ENCODE measurements around the gene HMOX1.

The HMOX1 gene, protein sequence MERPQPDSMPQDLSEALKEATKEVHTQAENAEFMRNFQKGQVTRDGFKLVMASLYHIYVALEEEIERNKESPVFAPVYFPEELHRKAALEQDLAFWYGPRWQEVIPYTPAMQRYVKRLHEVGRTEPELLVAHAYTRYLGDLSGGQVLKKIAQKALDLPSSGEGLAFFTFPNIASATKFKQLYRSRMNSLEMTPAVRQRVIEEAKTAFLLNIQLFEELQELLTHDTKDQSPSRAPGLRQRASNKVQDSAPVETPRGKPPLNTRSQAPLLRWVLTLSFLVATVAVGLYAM

DNA sequence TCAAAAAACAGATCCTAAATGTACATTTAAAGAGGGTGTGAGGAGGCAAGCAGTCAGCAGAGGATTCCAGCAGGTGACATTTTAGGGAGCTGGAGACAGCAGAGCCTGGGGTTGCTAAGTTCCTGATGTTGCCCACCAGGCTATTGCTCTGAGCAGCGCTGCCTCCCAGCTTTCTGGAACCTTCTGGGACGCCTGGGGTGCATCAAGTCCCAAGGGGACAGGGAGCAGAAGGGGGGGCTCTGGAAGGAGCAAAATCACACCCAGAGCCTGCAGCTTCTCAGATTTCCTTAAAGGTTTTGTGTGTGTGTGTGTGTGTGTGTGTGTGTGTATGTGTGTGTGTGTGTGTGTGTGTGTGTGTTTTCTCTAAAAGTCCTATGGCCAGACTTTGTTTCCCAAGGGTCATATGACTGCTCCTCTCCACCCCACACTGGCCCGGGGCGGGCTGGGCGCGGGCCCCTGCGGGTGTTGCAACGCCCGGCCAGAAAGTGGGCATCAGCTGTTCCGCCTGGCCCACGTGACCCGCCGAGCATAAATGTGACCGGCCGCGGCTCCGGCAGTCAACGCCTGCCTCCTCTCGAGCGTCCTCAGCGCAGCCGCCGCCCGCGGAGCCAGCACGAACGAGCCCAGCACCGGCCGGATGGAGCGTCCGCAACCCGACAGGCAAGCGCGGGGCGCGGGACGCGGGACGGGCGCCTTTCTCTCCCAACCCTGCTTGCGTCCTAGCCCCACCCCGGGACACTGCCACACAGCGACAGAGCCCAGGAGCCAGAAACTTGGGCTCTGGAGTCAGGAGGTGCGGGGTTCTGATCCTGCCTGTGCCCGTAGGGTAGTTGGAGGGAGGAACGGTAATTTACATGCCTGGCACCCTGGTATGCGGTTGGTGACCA, at the start of gene HMOX1:
HMOX1 (plus strand) TSS at position 560 of the 887 bp plus-strand sequence; CDS start at position 638, 78 bp downstream.
- peak; percentile 40 for DNase-seq

DNA sequence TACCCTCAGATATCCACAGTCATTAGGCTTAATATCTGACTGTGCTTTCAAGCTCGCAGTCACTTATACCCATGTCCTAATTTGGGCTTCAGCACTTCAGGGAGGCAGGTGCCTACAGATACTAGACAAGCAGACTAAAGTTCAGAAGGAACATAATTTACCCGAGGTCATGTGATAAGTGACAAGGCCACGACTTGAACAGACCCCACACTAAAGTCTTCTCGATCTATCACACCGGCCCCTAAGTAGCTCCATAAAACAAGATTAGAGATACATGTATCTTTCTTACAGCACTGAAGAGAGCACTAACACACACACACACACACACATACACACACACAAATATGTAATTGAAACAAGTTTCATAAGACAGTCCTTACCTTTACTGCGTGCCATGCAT, 48.6 kb upstream of the HMOX1 start:
- no peak for DNase-seq

DNA sequence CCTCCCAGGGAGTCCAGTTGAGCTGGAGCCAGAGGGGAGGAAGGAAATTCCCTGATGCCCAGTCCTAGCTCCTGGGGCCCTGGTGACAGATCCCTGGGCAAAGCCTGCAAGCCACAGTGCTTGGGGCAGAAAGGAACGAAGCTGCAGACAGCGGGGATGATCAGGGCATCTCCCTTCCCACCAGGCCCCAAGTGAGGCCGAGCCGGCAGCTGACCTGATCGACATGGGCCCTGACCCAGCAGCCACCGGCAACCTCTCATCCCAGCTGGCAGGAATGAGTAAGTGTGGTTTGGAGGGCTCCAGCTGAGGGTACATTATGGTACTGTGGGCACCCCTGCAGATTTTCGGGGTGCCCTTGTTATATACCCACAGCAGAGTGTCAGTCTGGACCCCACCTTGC, 47.7 kb upstream of the HMOX1 start:
- no peak for DNase-seq

DNA sequence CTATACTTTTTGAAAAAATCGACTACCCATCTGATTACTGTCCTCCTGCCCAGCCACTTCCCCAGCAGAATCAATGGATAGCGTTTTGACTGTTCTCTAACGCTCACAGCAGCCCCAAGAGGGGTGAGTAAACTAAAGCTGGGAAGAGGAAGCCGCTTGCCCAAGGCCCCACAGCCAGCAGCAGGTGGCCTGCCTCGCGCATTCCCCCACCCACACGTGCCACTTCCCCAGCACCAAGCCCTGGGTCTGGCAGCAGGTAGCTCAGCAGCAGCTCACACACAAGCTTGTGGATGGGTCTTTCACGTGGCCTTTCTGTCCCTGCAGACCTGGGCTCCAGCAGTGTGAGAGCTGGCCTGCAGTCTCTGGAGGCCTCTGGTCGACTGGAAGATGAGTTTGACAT, 46.9 kb upstream of the HMOX1 start:
- no peak for DNase-seq

DNA sequence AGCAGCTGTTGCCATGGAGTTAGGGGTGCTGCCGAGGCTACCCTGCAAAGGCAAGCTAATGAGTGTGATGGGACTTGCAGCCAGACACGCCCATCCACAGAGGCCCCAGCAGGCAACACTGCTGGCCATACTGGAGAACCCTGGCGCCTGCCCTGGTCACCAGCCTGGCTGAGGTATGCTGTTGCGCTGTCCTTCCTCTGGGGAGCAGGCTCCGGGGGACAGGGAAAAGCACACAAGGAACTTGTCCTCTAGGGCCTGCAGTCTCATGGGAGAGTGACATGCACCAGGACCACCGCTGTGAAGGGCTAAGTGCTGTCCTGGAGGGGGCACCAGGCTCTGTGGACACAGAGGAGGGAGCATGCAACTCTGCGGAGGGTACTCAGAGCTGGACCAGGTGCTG, 45.4 kb upstream of the HMOX1 start:
- DNase-seq: no peak

DNA sequence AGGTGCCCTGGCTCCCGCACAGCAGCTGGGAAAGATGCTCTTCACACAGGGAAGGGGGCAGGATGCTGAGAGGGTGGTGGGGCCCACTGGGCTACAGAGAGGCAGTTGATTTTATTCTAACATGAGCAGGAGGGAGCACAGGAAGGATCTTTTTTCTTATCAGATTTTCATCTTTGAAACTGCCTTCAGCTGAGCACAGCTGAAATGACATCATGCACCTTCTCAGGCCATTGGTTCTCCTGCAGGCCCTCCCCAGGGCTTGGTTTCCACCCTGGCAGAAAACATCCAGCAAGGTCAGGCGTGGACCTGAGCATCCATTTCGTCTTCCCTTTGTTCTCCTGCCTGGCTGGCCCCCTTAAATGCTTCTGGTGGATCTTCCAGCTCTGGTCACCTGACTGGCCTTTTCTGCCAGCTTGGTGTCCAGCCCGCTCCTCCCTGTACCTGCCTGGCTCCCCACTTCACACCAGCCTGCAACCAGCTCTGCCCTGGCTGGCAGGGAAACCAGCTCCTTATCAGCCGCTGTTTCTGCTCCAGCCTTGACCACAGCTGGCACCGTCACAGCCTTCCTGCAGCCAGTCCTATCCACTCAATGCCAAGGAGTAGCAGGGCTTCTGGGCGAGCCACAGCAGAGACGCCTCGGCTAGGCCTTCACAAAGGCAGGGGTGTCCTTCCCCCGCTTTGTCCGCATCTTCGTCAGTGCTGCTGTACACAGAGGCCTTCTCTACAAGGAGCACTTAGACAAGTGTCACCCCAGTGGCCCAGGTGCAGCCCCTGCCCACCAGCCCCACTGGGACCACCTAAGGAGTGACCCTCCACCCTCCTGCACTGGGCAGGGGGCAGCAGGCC, 44.7 kb upstream of the HMOX1 start:
- DNase-seq: no peak

DNA sequence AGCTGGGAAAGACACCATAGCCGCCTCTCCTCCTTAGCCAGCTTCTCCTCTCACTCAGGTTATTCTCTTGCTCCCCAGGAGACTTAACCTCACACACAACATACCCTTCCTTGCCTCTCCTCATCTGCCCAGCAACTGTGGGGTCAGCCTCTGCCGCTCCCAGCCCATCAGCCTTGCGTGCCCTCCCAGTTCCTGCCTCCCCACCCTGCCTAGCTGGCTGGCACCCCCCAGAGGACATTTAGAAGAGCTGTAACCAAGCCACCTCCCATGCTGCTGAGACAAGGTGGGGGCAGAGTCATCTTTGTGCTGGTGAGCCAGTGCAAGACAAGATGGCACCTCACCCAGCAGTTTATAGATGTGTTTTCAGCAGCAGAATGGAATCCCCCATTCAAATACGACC, 43.0 kb upstream of the HMOX1 start:
- DNase-seq: no peak

DNA sequence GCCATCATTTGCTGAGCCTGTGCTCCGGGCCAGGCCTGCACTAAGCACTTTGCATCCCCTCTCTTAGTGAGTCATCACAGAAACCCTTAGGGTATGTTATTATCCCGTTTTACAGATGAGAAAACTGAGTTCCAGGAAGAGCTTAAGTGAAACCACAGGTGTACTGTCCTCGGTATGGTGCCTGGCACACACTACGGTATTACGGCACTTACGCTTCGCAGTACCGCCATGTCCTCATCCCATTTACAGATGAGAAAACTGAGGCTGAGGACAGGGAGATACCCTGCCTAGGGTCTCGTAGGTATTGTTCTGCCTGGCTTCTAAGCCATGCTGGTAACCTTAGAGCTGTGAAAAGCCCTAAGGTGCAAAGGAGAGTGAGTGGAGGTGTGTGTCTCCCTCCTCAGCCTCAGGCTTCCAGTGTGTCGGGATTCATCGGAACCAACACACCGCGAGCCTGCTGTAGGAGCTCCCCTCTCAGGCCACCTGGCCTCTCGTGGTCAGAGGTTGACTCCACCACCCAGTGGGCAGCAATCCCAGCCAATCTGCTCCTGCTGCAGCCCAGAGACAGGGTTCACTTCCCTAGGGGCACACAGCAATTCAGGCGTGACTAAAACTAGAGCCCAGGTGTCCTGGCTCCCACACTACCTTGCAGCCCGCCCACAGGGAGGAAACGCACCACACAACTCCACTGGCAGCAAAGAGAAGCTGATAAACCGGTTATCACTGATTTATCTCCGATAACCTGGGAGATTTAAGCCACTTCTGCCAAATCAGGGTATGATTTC, 39.6 kb upstream of the HMOX1 start:
- no peak for DNase-seq

DNA sequence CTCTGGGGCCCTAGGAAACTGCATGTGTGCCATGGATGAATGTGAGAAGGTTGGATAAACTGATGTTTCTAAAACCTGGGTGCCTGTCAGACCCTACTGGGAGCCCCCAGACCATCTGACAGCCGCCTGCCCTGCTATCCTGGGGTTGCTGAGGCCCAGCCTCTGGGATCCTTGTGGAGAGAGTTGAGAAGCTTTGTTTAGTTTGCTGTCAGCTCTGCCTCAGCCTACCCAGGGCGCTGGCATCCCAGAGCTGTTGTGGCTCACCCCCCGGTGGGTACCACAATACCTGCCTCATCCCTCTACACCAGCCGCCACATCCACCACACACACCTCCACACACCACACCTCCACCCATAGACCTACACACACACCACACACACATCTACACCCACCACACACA, 38.5 kb upstream of the HMOX1 start:
- no peak for DNase-seq

DNA sequence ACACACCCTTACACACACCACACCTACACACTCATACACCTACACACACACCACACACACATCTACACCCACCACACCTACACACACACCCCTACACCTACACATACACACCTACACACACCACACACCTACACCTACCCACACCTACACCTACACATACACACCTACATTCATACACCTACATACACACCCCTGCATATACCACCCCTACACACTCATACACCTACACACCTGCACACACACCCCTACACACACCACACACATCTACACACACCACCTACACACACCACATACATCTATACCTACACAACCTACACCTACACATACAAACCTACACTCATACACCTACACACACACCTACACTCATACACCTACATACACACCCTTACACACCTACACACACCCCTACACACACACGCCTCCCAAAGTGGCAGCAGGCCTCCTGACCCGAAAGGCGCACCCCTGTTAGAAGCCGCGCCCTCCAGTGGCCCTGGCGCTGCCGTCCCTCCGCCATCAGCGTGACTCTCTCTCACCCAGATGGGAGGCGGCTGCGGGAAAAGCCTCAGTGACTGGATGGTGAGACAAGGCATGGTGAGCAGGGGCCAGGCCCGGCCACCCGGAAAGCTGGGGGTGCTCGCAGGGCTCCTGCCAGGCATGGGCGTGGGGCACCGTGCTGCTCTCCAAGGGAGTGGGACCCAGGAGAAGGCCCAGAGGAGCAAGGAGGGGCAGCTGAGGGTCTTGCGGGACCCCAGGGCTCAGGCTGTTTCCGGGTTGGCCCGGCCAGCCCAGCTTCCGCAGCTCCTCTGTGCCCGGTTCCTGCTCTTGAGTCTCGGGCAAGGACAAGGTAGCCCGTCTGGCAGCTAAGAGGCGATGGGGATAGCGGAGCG, 37.0 kb upstream of the HMOX1 start:
- DNase-seq: no peak

DNA sequence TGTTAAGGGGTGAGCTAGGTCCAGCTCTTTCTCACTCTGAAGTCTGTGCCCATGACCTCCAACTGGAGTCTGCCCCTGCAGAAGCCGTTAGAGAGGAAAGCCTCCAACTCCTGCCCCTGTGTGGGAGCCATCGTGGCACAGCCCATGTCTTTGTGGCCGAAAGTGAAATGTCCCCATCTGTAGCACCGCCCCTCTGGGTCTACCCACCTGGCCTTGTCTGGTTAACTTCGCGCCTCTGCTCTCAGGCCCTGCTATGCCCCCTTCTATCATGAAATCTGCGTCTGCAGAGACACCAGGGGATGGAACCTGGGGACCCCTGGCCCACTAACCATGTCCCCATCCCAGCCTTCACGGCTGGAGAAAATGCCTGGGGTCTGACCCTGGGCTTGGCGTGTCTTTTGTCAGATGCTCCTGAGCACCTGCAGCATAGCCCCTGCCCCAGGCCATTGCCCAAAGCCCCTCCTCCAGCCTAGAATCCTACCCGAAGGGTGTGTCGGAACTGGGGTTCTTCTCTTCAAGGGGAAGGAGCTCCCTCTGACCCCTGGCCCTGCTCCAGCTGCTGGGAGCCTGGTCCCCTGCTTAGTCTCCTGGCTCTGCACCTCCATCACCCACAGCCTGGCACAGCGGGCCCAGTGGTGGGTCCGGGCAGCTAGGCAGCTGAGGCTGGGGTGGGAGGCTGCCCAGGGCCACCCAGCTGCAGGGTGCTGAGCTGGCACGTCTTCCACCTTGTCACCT, 35.8 kb upstream of the HMOX1 start:
- DNase-seq: no peak

DNA sequence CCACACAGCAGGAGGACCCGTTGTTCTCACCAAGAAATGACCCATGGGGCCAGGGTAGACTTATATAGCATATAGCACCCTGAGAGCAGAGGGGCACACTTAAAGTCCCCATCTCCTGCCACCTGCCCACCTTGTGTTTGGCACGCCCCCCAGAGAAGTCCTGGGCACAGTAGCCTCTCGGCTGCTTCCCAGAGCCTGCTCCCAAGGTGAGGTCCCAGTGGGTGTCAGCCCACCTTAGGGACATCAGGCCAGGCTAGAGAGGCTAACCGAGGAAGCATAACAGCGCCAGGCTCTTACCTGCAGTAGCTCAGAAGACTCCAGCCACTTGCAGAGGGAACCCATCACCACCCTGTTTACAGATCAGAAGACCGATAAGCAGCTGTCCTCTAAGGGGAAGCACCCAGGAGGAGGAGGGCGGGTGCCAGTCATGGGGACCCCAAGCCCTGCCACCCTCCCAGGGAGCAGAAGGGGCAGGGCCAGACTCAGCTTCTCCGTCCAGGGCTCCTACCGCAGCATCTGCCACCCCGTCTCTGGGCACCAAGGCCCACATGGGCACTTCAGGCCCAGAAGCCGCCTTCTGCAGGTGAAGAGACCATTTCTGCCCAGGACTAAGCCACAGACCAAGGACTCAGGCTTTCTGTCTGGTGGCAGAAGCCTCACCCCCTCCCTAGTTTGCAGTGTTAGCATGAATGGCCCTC, 34.9 kb upstream of the HMOX1 start:
- no peak for DNase-seq

DNA sequence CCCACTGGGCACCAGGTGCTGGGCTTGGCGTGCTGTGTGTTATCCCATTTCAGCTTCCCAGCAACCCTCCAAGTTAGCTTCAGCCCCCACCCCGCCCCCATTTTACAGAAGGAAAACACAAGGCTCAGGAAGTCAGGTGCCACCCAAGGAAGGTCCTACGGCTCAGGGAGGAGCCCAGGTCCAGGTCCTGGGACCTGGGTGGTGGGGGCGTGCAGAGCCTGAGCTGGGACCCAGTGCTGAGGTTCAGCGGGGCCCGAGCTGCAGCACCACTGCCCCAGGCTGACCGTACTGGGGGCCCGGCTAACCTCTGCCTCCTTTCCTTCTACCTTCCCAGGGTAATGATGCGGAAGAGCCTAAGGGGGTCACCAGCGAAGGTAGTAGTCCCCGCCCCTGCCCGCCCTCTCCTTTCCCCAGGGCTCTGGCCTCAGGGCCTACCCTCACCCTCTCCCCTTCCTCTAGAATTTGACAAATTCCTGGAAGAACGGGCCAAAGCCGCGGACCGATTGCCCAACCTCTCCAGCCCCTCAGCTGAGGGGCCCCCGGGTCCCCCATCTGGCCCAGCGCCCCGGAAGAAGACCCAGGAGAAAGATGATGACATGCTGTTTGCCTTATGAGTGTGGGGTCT, 34.2 kb upstream of the HMOX1 start:
- DNase-seq: no peak

DNA sequence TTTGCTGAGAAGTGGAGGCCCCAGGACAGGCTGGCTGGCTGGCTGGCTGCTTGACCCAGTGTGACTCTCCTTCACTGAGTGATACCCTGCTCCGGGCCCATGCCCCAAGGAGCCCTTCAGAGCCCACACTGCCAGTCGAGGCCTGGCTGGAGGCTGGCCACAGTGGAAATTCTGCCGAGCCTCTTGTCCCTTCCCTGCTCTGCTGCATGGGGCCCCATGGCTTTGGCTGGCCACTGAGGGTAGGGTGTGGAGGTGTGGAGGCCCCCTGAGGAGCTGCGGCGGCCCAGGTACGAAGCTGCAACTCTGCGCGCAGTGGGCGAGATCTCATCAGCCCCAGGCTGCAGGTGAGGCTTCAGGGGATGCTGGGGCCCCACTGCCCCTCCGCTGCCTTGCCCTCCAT, 33.4 kb upstream of the HMOX1 start:
- no peak for DNase-seq

DNA sequence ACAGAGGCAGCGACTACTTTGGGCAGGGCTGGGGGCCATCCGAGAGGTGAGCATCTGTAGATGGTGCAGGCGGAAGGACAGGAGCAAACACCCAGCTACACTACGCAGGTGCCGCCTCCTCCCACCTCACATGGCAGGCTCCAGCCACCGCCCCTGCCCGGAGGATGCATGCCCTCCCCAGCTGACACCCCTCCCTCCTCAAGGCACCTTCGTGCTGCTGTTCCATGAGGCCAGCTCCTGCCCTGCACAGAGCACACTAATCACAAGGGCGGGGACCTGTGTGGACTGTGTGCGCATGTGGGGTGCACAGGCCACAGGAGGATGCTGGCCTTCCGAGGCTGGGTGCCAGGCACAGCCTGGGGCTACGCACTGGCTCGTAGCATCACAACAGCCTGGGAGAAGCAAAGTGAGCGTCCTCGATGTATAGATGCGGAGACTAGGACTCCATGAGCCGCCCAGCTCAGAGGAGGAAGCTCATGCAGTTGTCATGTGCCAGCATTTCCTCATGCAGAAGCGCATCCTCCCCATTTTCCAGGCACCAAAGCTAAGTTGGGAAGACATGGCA, 32.8 kb upstream of the HMOX1 start:
- DNase-seq: no peak

DNA sequence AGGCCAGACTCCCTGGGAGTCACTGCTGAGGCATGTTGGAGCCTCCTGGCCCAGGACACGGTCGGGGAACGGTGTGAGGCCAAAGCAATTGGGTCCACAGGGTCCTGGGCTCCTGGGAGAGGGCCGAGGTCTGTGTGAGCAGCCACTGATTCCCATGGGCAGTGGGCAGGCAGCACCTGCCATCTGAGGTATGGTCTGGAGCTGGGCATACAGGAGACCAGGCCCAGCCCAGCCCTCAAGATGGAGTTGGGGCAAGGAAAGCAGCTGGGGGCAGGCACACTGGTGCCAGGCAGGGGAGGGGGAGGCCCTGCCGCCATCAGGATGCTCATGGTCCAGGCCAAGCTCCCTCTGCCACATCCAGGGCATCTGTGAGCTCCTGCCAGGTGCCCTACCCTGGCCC, 32.2 kb upstream of the HMOX1 start:
- no peak for DNase-seq

DNA sequence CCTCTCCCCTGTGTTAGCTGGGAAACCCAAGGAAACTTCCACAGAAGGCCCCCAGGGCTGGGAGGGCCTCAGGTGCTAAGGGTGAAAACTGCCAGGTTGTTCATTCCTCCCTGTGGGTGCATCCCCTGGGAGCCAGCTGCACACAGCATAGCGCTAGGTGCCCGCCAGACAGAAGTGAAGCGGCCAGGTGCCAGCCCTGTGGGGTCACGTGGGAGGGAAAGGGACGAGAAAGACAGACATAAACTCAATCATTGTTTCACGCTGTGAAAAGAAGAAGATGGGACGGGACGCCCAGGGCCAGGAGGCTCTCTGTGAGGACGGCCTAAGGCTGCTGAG, 31.6 kb upstream of the HMOX1 start:
- no peak for DNase-seq

DNA sequence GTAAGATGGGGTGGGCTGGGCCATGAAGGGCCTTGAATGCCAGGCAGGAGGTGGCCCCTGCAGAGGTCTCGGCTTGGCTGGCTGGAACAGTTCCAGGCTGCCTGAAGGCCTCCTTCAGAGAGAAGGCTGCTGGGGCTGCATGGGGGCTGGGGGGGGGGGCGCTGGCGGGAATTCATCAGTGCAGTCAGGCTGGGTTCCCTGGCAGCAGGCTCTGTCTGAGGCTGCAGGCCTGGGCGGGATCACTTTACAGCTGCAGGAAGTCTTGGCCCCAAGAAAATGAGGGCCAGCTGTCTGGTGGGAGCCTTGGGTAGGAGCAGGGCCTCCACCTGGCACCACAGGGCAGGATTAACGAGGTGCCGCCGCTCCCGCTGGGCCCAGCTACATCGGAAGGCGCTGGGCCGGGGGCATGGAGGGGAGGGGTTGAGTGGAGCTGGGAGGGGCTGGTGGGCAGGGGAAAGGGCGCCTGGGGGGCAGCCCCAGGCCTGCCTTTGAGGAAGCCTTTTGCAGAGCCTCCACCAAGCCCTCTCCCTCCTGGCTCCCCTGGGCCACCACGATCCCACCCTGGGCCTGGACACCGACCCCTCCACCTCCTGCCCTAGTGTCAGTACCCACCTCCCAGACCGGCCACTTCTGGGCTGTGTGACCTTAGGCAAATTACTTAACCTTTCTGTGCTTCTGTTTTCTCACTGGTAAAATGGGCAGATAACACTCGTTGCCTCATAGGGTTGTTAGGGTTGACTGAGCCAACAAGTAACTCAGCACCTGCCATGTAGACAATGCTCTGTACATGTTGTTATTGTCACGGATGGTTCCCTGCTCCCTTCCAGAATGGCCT, 31.0 kb upstream of the HMOX1 start:
- DNase-seq: no peak

Measured in activated T-cell treated with anti-CD3 and anti-CD28 coated beads, Interleukin-2, amount 50 U/mL, for 1 hour (primary cell).